GM18870 (cell line): ENCODE results near the gene CCL11.
"Not testable (repeated sequence)": the region's sequence is repeated elsewhere in the genome, so short reads cannot be mapped to it uniquely, and the experiment has no call there.

Experiments
- ATAC-seq: cut with Tn5 transposase; IDR thresholded peaks from one replicate; pipeline ENCODE4 v1.9.1; 2021; ENCODE audit warnings: moderate library complexity; ENCODE audit not compliant: unreplicated experiment

CCL11 gene

DNA sequence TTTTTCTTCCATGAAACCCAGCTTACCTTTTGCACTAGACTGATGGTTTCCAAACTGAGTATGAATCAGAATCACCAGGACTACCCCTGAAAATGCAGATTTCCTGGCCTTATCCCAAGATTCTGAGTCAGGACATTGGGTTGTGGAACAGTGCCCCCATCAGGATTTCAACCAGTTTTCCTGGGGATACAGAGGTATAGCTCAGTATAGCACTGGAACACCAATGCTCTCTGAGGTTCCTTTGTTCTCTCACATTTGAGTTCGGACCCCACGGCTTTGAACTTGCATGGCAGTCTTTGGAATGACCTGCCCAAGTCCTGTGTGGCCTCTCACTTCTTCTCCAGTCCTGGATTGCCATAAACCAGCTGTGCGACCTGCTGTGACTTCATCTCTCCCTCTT, 20.9 kb downstream of the CCL11 start:
- ATAC-seq, result no peak

DNA sequence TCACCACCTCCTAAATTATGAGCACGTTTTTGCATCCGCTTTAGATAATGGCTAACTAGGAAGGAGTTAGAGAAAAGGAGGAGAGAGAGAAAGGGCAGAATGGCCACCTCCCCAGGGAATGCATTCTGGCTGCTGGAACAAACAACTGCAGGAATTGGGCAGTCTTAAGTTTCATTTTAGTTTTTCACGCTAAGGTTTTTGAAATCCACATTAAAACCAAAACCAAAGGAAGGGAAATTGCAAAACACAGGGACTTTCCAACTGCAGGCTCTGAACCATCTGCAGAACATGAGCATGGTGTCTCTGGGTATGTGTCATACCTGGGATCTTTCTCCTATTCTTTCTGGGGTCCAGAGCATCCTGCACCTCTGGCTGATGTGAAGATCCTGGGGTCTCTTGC, 21.6 kb downstream of the CCL11 start:
- no peak for ATAC-seq

DNA sequence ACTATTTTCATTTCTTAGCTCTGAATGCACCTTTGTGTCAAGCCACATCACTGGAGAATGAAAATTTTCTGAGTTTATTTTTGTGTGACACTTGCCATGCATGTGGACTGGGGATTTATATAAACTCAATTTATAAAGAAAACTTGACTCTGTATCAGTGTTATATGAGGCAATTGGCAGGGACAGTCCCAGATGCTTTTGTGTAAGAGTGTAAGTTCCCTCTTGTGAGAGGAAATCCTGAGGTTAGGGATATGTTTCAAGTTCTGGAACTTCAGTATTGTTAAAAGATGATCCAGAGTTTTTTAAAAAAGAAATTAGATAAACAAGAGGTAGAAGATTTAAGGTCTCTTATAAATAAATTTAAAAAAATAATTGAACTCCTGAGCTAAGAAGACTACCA, 22.8 kb downstream of the CCL11 start:
- no peak for ATAC-seq

DNA sequence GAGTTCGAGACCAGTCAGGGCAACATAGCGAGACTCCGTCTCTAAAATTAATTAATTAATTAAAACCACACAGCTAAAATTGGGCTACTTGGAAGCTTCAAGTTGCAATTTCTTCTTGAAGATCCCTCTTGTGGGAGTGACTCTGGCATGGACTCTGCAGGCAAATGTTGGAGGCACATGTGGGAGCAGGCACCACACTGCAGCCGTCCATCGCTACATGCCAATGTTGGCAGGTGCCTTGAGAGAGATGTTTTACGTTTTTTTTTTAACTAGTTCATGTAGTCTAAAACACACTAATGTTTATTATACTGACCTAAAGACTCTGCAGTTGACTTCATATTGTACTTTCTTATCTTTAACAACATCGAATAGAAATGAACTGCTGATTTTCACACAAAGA, 25.7 kb downstream of the CCL11 start:
- ATAC-seq, result no peak

DNA sequence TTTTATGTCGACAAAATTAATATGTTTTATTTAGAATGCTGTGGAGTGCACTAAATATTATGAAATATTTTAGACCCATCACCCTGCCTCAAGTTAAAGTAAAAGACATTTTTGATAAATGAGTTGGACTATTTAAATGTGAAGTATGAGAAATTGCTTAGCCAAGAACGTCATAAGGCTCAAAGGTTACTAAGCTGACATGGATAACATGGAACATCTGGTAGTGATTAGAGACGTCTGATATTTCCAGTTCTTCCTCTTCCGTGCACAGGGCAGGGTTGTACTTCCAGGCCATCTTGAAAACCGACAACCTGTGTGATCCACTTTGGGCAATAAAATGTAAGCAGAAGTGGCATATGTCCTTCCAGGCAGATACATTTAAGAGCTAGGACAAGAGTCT, 26.5 kb downstream of the CCL11 start:
- ATAC-seq, result no peak

DNA sequence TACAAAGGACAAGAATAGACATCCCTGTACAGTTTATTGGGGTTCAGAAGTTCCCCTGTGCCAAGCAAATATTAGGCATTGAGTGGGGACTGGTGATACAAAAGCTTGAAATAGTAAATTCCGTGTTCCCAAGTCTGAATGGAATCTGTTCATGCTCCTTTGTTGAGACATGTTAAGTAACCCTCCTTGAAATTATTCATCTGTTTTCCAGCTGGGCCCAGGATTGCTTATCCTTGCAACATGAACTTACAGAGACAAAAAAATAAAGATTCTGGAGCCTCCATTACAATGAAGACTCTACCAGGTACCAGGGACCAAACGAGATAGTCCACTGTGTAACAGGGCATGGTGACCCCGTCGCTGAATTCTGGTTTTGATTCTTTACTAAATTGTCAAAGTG, 27.6 kb downstream of the CCL11 start:
- no peak for ATAC-seq

DNA sequence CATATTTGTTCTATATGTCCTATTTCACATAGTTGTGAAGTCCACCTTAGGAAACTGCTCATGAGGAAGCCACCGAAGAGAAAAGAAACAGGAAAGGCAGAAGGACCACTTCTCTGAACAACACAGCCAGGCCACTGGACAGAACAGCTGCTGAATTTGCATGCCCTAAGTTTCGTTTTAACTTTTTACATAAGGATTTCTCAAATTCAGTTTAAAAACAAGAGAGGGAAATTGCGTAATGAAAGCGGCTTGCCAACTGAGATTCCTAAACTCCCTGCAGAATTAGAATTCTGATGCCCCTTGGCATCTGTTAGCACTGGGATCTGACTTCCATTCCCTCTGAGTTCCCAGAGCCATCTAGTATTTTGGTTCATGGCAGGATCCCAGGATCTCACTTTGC, 28.7 kb downstream of the CCL11 start:
- no peak for ATAC-seq

DNA sequence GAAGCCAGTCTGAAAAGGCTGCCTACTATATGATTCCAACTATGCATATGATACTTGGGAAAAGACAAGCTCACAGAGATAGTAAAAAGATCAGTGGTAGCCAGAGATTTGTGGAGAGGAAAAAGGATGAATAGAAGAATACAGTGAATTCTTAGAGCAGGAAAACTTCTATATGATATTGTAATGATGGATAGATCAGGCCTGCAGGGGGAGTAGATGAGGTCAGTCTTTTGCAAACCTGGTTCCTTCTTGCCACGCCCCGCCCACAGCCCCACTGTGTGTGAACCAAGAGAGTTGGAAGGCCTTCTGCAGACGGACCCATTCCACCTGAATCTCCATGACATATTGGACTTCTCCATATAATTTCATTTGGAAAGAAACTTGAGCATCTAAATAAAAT, 32.9 kb downstream of the CCL11 start:
- no peak for ATAC-seq

DNA sequence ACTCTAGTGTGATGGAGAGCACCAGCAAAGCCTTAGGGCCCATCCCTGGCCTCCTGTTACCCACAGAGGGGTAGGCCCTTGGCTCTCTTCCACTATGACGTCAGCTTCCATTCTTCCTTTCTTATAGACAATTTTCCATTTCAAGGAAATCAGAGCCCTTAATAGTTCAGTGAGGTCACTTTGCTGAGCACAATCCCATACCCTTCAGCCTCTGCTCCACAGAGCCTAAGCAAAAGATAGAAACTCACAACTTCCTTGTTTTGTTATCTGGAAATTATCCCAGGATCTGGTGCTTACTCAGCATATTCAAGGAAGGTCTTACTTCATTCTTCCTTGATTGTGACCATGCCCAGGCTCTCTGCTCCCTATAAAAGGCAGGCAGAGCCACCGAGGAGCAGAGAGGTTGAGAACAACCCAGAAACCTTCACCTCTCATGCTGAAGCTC, 33.5 kb downstream of the CCL11 start, which contains the start of gene CCL8:
TSS of gene CCL8 (plus strand) at position 397 of the 445 bp plus-strand sequence. CDS start 67 bp downstream, outside the sequence.
- no peak for ATAC-seq

DNA sequence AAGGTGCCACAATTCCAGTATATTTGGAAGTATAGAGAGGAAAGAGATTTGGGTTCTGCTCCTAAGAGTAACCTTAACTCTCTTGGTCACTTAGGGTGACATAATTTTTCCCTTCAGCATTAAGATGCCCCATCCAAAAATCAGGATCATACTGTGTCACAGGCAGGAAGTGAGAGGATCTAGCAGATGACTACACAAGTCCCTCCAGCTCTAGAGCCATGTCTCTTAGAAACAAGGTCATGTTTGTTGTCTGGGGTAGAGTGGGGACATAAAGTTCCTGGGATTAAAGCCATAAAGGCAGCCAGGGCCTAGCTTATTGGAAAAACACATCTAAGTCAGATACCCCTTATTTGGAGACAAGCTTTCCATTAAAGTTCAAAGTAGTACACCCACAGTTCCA, 36.4 kb downstream of the CCL11 start:
- no peak for ATAC-seq

DNA sequence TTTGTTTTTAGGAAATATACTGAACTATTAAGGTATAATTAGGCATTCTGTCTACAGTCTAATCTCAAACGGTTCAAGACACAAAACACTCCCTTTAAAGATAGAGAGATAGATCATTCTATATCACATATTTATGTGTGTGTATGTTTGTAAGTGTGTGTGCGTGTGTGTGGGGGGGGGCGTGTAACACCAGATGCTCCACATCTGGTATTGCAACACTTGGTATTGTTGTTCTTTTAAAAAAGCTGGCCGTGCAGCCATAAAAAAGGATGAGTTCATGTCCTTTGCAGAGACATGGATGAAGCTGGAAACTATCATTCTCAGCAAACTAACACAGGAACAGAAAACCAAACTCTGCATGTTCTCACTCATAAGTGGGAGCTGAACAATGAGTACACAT, 42.0 kb downstream of the CCL11 start:
- not testable (repeated sequence) for ATAC-seq

DNA sequence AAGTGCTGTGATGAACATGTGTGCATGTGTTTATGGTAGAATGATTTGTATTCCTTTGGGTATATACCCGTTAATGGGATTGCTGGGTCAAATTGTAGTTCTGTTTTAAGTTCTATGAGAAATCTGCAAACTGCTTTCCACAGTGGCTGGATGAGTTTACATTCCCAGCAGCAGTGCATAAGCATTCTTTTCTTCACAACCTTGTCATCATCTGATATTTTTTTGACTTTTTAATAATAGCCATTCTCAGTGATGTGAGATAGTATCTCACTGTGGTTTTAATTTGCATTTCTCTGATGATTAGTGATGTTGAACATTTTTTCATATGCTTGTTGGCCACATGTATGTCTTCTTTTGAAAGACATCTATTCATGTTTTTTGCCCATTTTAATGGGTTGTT, 52.2 kb downstream of the CCL11 start:
- no peak for ATAC-seq
